GM18907 (cell line): ENCODE measurements around the gene ACE.

Experiments
- ATAC-seq: cut with Tn5 transposase; IDR thresholded peaks from one replicate; pipeline ENCODE4 v1.9.1; 2021; ENCODE audit warnings: mild to moderate bottlenecking, moderate library complexity; ENCODE audit not compliant: unreplicated experiment

ACE gene

GRCh38 chr17:63512896-63513644 lies 36.2 kb downstream of the ACE start:
- no peak for ATAC-seq

- no peak for ATAC-seq
Measured at GRCh38 chr17:63514477-63514876, 37.6 kb downstream of the ACE start.

GRCh38 chr17:63514974-63515373 lies 38.1 kb downstream of the ACE start:
- ATAC-seq: no peak

GRCh38 chr17:63515426-63515825 lies 38.6 kb downstream of the ACE start:
- ATAC-seq: no peak

GRCh38 chr17:63516910-63517824 lies 40.3 kb downstream of the ACE start:
- no peak for ATAC-seq

GRCh38 chr17:63517825-63518534 lies 41.1 kb downstream of the ACE start:
- ATAC-seq: no peak

GRCh38 chr17:63519116-63519881 lies 42.4 kb downstream of the ACE start:
- ATAC-seq: no peak

GRCh38 chr17:63519972-63520882 lies 43.4 kb downstream of the ACE start:
- ATAC-seq: no peak

GRCh38 chr17:63523253-63523855 lies 46.5 kb downstream of the ACE start, which contains the start of gene KCNH6:
KCNH6 (plus strand) TSS chr17:63523358; CDS start chr17:63523414, 56 bp downstream.
- no peak for ATAC-seq

- no peak for ATAC-seq
Measured at GRCh38 chr17:63524051-63524450, 47.2 kb downstream of the ACE start.

- ATAC-seq: no peak
Measured at GRCh38 chr17:63525190-63525946, 48.5 kb downstream of the ACE start.

GRCh38 chr17:63526861-63527260 lies 50.0 kb downstream of the ACE start:
- no peak for ATAC-seq

- no peak for ATAC-seq
Measured at GRCh38 chr17:63528183-63528582, 51.3 kb downstream of the ACE start.

- ATAC-seq: no peak
Measured at GRCh38 chr17:63529711-63530556, 53.1 kb downstream of the ACE start.

- no peak for ATAC-seq
Measured at GRCh38 chr17:63530557-63531021, 53.7 kb downstream of the ACE start.

- ATAC-seq: no peak
Measured at GRCh38 chr17:63531022-63531965, 54.4 kb downstream of the ACE start.
